Thoracic aorta (tissue), 2 donors: ENCODE results near the gene DHDH. TPM values are rescaled to one million over a fixed set of nuclear protein-coding genes. Genes with fewer than 3 reads are reported as not detected.
"Not testable (repeated sequence)": the region's sequence is repeated elsewhere in the genome, so short reads cannot be mapped to it uniquely, and the experiment has no call there.

ENCODE experiments used
- ATAC-seq: fragments of 150-250 bp; one replicate; pipeline ENCODE4 v1.8.0; 2017; ENCODE audit warnings: low read depth; ENCODE audit not compliant: insufficient number of reproducible peaks, low FRiP score
- DNase-seq: peaks from one replicate; pipeline ENCODE4 v3.0.0-alpha.2; 2020; ENCODE audit warnings: low spot score
- H3K27ac ChIP-seq, 2 donors: fragments of 200-600 bp; sonication (generic); 1 replicate in 1 of 2; 2 replicates in 1 of 2; pipeline ENCODE4 v1.5.1; 2016; ENCODE audit warnings: mild to moderate bottlenecking in 2 of 2, moderate library complexity in 2 of 2
- H3K27me3 ChIP-seq: fragments of 200-600 bp; sonication (generic); replicated peaks from 2 replicates; pipeline ENCODE4 v1.6.0; 2016; ENCODE audit warnings: mild to moderate bottlenecking; ENCODE audit not compliant: insufficient read depth
- H3K36me3 ChIP-seq: fragments of 200-600 bp; sonication (generic); one replicate; pipeline ENCODE4 v1.5.1; 2016
- H3K4me1 ChIP-seq, 2 donors: fragments of 200-600 bp; sonication (generic); 1 replicate in 1 of 2; 2 replicates in 1 of 2; pipeline versions ENCODE4 v1.5.1 to v1.6.0; 2016; ENCODE audit warnings: low read depth in 2 of 2, mild to moderate bottlenecking in 1 of 2; ENCODE audit not compliant: control insufficient read depth in 1 of 2
- H3K4me3 ChIP-seq: fragments of 200-600 bp; sonication (generic); 2 replicates; pipeline ENCODE4 v1.5.1; 2016; ENCODE audit warnings: mild to moderate bottlenecking
- H3K9me3 ChIP-seq: fragments of 200-600 bp; sonication (generic); 2 replicates; pipeline ENCODE4 v1.5.1; 2016
- total RNA-seq, 2 donors: library from RNA; depleted of rRNA; stranded (reverse); fragments of >200 nt; gene quantifications; one replicate each; pipeline versions ENCODE4 v1.1.0 to v1.2.3, GENCODE V29; 2016
- TF ChIP-seq, protein P1 (sequence below): fragments of 200-600 bp; sonication (generic); IDR thresholded peaks from one replicate; pipeline ENCODE4 v1.5.1; 2019; ENCODE audit warnings: antibody characterized with exemption

Gene DHDH
- total RNA-seq, 2 donors from 2014 or later = 3.7 TPM; not detected in 1

DNA sequence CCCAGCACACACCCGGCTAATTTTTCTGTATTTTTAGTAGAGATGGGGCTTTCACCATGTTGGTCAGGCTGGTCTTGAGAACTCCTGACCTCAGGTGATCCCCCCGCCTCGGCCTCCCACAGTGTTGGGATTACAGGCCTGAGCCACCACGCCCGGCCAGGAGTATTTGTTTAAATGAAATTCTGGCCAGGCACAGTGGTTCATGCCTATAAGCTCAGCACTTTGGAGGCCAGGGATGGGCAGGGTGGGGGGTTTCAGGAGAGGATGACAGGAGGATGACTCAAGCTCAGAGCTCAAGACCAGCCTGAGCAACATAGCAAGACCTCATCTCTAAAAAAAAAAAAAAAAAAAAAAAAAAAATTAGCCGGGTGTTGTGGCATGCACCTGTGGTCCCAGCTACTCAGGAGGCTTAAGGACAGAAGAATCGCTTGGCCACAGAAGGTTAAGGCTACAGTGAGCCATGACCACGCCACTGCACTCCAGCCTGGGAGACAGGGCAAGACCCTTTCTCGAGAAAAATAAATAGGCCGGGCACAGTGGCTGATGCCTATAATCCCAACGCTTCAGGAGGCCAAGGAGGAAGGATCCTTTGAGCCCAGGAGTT is 8.2 kb upstream of the DHDH start:
- H3K27ac ChIP-seq = no peak overlapping the region
- no peak overlapping the region for H3K4me3 ChIP-seq
- ATAC-seq = no peak

DNA sequence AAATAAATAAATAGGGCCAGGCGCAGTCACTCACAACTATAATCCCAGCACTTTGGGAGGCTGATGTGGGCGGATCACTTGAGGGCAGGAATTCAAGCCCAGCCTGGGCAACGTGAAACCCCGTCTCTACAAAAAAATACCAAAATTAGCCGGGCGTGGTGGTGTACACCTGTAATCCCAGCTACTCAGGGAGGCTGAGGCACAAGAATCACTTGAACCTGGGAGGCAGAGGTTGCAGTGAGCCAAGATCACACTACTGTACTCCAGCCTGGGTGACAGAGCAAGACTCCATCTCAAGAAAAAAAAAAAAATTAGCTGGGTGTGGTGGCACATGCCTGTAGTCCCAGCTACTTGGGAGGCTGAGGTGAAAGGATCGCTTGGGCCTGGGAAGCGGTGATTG is 7.6 kb upstream of the DHDH start:
- peaks cover 27% of the 10 kb centered on the region for H3K36me3 ChIP-seq
- H3K27me3 ChIP-seq, H3K4me3 ChIP-seq, H3K9me3 ChIP-seq, ATAC-seq, DNase-seq, H3K4me1 ChIP-seq: not testable (repeated sequence)
- peak overlapping the region in 1 of 2 donors; percentile 56 for H3K27ac ChIP-seq

More for the DNA sequence above, 8.2 kb upstream of the DHDH start:
- Histone ChIP-seq H3K9me3 (no peaks in the 10 kb centered on the region), H3K4me1 (peaks cover 0 to 5% of the 10 kb centered on the region in 2 donors), H3K27me3 (no peaks in the 10 kb centered on the region), H3K36me3 (peaks cover 30% of the 10 kb centered on the region)
- DNase-seq = no peak
- TF ChIP-seq, protein P1, sequence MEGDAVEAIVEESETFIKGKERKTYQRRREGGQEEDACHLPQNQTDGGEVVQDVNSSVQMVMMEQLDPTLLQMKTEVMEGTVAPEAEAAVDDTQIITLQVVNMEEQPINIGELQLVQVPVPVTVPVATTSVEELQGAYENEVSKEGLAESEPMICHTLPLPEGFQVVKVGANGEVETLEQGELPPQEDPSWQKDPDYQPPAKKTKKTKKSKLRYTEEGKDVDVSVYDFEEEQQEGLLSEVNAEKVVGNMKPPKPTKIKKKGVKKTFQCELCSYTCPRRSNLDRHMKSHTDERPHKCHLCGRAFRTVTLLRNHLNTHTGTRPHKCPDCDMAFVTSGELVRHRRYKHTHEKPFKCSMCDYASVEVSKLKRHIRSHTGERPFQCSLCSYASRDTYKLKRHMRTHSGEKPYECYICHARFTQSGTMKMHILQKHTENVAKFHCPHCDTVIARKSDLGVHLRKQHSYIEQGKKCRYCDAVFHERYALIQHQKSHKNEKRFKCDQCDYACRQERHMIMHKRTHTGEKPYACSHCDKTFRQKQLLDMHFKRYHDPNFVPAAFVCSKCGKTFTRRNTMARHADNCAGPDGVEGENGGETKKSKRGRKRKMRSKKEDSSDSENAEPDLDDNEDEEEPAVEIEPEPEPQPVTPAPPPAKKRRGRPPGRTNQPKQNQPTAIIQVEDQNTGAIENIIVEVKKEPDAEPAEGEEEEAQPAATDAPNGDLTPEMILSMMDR = no peak

GRCh38 chr19:48926909-48927308 is 6.6 kb upstream of the DHDH start:
- Histone ChIP-seq H3K27ac (peak overlapping the region; percentile 50 to 56), H3K36me3 (peaks cover 18% of the 10 kb centered on the region), H3K4me3 (no peak overlapping the region), H3K9me3 (no peaks in the 10 kb centered on the region), H3K27me3 (no peaks in the 10 kb centered on the region), H3K4me1 (peaks cover 0 to 5% of the 10 kb centered on the region in 2 donors)
- DNase-seq (peak; percentile 67), ATAC-seq (peak; percentile 86)
- TF ChIP-seq, protein P1 = no peak

GRCh38 chr19:48927692-48928091 is 5.8 kb upstream of the DHDH start:
- H3K4me1 ChIP-seq, ATAC-seq, H3K4me3 ChIP-seq, H3K9me3 ChIP-seq, H3K27me3 ChIP-seq, DNase-seq: not testable (repeated sequence)
- Histone ChIP-seq H3K27ac (peak overlapping the region in 1 of 2 donors; percentile 56), H3K36me3 (peaks cover 11% of the 10 kb centered on the region)

DNA sequence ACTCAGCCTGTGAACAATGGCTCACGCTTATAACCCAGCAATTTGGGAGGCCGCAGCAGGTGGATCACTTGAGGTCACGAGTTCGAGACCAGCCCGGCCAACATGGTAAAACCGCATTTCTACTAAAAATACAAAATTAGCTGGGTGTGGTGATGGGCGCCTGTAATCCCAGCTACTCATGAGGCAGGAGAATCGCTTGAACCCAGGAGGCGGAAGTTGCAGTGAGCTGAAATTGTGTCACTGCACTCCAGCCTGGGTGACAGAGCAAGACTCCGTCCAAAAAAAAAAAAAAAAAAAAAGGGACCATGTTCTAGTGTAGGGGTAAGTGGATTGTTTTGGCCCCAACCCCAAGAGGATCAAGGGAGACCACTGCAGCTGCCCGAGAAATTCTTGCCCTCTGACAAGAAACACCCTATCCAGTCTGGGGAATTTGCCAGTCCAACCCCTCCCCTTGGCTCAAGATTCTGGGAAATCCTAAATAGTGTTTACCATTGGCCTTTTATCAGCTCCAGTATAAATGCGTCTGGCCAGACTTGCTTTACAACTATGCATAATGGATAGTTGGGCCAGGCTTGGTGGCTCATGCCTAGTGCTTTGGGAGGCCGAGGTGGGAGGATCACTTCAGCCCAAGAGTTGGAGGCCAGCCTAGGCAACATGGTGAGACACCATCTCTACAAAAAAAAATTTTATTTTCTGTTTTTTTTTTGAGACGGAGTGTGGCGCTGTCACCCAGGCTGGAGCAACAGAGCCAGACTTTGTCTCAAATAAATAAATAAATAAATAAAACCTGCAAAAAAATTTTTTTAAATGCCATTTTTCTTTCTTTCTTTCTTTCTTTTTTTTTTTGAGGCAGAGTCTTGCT is 5.1 kb upstream of the DHDH start:
- Histone ChIP-seq H3K36me3 (peaks cover 4% of the 10 kb centered on the region), H3K4me1 (peaks cover 0 to 5% of the 10 kb centered on the region in 2 donors), H3K9me3 (no peaks in the 10 kb centered on the region), H3K27me3 (no peaks in the 10 kb centered on the region), H3K27ac (no peak overlapping the region), H3K4me3 (no peak overlapping the region)
- no peak for ATAC-seq
- TF ChIP-seq, protein P1 = no peak
- DNase-seq = no peak

- Histone ChIP-seq H3K4me3 (no peak overlapping the region), H3K36me3 (no peaks in the 10 kb centered on the region), H3K27ac (no peak overlapping the region), H3K27me3 (no peaks in the 10 kb centered on the region), H3K9me3 (no peaks in the 10 kb centered on the region), H3K4me1 (peaks cover 0 to 7% of the 10 kb centered on the region in 2 donors)
- no peak for ATAC-seq
- TF ChIP-seq, protein P1 = no peak
- DNase-seq = no peak
Observed at GRCh38 chr19:48934837-48935236, 1.3 kb downstream of the DHDH start.
